Stimulated activated CD8-positive, alpha-beta memory T cell treated with anti-CD3 and anti-CD28 coated beads, Interleukin-4, amount 100 ng/mL, for 24 hours (primary cell): ENCODE results near the gene SLC13A1.

ENCODE experiments used
- DNase-seq: peaks from one replicate; pipeline ENCODE4 v3.0.0-alpha.2; 2020; ENCODE audit warnings: low read depth

Gene SLC13A1

GRCh38 chr7:123198111-123198510, 1.7 kb downstream of the SLC13A1 start:
- DNase-seq = no peak

- no peak for DNase-seq
These were observed 6.5 kb downstream of the SLC13A1 start for GRCh38 chr7:123193235-123193634.

GRCh38 chr7:123191132-123191531, 8.6 kb downstream of the SLC13A1 start:
- no peak for DNase-seq

GRCh38 chr7:123190109-123190831, 9.5 kb downstream of the SLC13A1 start:
- no peak for DNase-seq

GRCh38 chr7:123185756-123186155, 14.0 kb downstream of the SLC13A1 start:
- no peak for DNase-seq

- DNase-seq = no peak
These were observed 15.5 kb downstream of the SLC13A1 start for GRCh38 chr7:123184271-123184670.

- DNase-seq = no peak
These were observed 16.3 kb downstream of the SLC13A1 start for GRCh38 chr7:123183431-123183830.

GRCh38 chr7:123177442-123177841, 22.3 kb downstream of the SLC13A1 start:
- DNase-seq = no peak

GRCh38 chr7:123170333-123171246, 29.2 kb downstream of the SLC13A1 start:
- DNase-seq = no peak

- no peak for DNase-seq
These were observed 30.7 kb downstream of the SLC13A1 start for GRCh38 chr7:123169065-123169464.

GRCh38 chr7:123157606-123158005, 42.2 kb downstream of the SLC13A1 start:
- DNase-seq = no peak

- no peak for DNase-seq
These were observed 44.2 kb downstream of the SLC13A1 start for GRCh38 chr7:123155571-123155970.

- DNase-seq = peak; percentile 7
These were observed 45.4 kb downstream of the SLC13A1 start for GRCh38 chr7:123154231-123154860.

- DNase-seq = no peak
These were observed 48.3 kb downstream of the SLC13A1 start for GRCh38 chr7:123151443-123151842.

- no peak for DNase-seq
These were observed 51.0 kb downstream of the SLC13A1 start for GRCh38 chr7:123148813-123149212.

- DNase-seq = no peak
These were observed 56.3 kb downstream of the SLC13A1 start for GRCh38 chr7:123143252-123144006.

GRCh38 chr7:123140561-123140960, 59.2 kb downstream of the SLC13A1 start:
- no peak for DNase-seq

GRCh38 chr7:123135960-123136359, 63.8 kb downstream of the SLC13A1 start:
- DNase-seq = no peak

GRCh38 chr7:123133924-123134323, 65.8 kb downstream of the SLC13A1 start:
- no peak for DNase-seq

GRCh38 chr7:123131961-123132360, 67.8 kb downstream of the SLC13A1 start:
- no peak for DNase-seq

GRCh38 chr7:123131556-123131955, 68.2 kb downstream of the SLC13A1 start:
- no peak for DNase-seq

GRCh38 chr7:123131140-123131539, 68.6 kb downstream of the SLC13A1 start:
- DNase-seq = no peak
